Measurements from ENCODE around the gene PCSK9.

PCSK9 gene

GRCh38 chr1:55060133-55060999, 21.0 kb downstream of the PCSK9 start:
- DNase-seq (ENCODE audit: low read depth) = no peak

GRCh38 chr1:55061000-55061705, 21.8 kb downstream of the PCSK9 start:
- DNase-seq (ENCODE audit: low read depth) = no peak

DNA sequence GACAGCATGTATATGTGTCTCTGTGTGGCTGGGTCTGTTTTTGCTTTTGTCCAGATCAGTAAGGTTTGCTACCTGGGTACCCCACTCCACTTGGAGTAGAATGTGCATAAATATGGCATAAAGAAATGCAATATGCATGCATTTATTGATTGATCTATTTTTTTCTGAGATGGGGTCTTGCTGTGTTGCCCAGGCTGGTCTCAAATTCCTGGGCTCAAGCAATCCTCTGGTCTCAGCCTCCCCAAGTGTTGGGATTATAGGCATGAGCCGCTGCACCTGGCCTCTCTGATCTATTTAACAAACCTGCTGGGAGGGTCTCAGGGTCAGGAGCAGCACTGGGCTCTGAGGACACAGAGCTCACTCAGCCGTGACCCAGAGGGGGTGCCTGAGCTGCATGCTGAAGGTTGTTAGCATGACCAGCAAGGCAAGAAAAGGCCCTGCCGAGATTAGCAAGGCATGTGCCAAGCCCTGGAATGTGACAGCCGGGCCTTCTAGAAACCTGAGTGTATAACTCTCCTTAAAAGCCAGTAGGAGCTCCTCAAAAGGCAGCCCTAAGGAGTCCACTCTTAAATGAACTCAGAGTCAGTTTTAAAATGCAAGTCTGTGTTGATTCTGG, 22.5 kb downstream of the PCSK9 start:
- DNase-seq (ENCODE audit: low read depth) = no peak

DNA sequence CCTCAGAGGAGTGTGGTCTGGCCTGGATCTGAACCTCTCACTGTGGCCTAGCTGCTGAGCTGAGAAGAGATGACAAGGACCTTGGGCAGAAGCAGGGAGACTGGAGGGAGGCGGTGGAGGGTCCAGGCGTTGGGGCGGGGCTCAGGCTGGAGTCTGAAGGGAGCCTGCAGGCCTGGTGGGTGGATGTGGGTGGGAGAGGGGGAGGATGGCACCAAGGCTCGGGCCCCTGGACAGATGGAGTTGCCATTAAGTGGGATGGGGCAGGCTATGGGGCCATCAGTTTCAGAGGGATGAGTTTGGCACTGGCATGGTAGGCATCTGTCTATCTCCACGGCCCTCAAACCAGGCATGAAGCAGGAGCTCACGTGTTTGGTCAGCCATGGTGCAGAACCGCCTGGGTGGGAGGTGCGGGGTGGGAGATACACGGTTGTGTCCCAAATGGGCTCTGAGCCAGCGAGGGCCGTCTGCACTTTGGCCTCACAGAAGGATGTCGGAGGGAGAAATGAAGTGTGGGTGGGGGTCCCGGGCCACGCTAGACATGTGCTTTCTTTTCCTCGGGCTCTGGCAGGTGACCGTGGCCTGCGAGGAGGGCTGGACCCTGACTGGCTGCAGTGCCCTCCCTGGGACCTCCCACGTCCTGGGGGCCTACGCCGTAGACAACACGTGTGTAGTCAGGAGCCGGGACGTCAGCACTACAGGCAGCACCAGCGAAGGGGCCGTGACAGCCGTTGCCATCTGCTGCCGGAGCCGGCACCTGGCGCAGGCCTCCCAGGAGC, 23.6 kb downstream of the PCSK9 start:
- DNase-seq (ENCODE audit: low read depth) = no peak

DNA sequence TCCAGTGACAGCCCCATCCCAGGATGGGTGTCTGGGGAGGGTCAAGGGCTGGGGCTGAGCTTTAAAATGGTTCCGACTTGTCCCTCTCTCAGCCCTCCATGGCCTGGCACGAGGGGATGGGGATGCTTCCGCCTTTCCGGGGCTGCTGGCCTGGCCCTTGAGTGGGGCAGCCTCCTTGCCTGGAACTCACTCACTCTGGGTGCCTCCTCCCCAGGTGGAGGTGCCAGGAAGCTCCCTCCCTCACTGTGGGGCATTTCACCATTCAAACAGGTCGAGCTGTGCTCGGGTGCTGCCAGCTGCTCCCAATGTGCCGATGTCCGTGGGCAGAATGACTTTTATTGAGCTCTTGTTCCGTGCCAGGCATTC, 24.2 kb downstream of the PCSK9 start:
- no peak for DNase-seq (ENCODE audit: low read depth)

- DNase-seq (ENCODE audit: low read depth) = no peak
These were observed 24.8 kb downstream of the PCSK9 start for GRCh38 chr1:55064071-55064581.

DNA sequence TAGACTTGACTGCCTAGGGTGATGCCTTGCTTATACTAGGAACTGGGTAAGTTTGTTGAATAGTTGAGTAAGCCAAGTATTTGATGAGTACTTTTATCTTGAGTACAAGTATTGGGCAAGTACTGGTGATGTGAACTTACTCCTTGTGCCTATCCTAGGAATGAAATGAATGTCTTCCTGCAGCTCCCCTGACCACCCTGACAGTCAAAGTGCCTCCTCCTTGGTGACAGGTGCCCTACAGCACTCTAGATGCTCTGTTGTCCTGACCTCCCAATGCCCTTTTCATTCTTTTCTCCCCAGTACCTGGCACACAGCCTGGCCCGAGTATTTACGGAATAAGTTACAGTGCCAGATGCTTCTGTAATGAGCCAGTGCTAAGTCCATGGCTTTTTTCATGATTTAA, 25.5 kb downstream of the PCSK9 start:
- no peak for DNase-seq (ENCODE audit: low read depth)

DNA sequence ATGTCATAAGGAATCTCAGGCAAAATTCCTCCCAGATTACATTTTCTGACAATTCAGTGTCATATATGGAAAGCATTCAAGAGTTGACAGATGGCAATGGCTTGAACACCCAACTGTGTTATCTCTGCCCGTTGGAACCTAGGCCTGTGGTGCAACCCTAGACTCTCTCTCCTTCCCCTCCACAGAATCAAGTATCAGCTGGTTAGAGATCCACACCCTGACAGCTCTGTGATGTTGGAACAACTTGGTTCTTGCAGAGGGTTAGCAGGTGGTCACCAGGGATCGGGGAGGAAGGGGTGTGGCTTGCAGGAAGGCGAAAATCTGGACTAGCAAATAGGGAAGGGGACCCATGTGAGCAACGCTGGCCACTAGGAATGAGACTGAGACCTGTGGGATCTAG, 26.3 kb downstream of the PCSK9 start:
- DNase-seq (ENCODE audit: low read depth) = no peak

DNA sequence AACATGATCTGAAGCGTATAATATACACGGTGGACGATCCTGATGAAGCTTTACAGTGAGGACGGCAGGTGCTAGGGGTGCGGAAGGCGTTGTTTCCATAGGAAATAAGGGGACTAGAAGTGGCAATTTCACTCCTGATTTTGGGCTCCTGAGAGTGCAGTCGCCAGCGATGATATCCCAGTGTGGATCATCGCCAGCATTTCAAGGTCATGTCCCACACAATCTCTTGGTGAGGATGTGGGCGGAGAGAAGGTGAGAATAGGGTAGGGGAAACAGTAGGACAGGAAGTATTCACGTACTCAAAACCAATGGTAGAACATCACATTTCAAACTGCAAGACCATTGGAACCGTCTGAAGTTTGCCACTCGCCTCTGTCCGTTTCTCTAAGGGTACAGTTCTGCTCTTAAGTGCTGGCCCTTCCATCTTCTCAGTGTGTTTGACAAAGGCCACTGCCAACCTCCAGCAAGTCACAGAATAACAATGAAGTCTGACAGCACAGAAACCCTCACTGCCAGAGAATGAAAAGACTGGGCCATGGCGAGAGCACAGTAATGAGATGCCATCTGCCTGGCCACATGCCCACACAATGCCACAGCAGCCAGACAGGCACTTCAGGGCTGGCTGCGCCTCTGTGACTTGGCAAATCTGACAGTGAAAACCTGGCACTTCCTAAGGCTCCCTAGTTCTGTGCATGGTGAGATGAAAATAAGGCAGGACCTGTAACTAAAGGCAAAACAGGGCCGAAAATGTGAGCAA, 27.9 kb downstream of the PCSK9 start:
- no peak for DNase-seq (ENCODE audit: low read depth)

- DNase-seq (ENCODE audit: low read depth) = no peak
These were observed 28.6 kb downstream of the PCSK9 start for GRCh38 chr1:55067914-55068313.

- no peak for DNase-seq (ENCODE audit: low read depth)
These were observed 29.3 kb downstream of the PCSK9 start for GRCh38 chr1:55068638-55069037.

DNA sequence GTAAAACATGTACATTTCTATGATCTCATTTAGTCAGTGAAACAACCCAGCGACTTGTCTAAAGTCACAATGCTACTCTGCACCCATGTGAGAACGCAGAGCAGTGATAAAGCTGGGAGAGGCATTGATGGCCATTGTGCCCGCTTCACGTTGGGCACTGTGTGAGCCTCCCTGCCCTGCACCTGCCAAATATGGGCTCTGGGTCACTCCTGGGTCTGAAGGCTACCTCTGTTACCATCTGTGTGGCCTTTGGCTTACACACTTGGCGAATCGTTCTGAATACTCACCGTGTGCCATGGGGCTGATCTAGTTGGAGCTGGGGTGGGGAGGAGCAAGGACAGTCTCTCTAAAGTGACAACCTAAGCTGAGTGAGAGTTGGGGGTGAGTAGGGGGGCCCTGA, 29.9 kb downstream of the PCSK9 start:
- DNase-seq (ENCODE audit: low read depth) = no peak

- DNase-seq (ENCODE audit: low read depth) = no peak
These were observed 31.2 kb downstream of the PCSK9 start for GRCh38 chr1:55070293-55071164.

DNA sequence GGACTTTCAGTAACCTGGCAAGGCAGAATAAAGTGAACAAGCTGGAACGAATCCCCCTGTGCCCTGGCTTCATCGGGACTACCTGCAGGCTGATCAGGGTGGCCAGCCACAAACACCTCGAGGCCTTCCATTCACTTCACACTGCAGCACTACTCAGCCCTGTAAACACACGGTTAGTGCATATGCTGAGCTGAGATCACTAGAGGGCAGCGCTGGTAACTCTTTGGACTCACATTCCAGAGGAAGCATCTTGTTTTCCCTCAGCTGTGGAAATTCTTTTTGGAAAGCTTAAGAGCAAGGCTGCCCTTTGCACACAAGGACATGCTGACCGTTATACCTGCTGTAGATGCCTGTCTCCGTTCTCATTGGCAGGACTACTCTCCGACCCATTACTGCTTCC, 32.1 kb downstream of the PCSK9 start:
- DNase-seq (ENCODE audit: low read depth) = no peak

- no peak for DNase-seq (ENCODE audit: low read depth)
These were observed 34.0 kb downstream of the PCSK9 start for GRCh38 chr1:55073187-55073916.

DNA sequence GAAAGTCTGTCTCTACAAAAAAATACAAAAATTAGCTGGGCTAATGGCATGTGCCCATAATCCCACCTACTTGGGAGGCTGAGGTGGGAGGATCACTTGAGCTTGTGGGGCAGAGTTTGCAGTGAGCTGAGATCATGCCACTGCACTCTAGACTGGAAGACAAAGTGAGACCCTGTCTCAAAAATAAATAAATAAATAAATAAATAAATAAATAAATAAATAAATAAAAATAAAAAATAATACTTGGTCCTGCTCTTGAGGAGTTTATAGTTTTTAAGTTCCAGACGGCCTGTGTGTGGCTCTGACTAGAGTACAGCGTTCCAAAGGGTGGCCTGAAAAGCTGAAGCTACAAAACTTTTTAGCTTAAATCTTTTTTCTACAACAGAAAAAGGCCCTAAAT, 35.1 kb downstream of the PCSK9 start:
- DNase-seq (ENCODE audit: low read depth) = no peak

DNA sequence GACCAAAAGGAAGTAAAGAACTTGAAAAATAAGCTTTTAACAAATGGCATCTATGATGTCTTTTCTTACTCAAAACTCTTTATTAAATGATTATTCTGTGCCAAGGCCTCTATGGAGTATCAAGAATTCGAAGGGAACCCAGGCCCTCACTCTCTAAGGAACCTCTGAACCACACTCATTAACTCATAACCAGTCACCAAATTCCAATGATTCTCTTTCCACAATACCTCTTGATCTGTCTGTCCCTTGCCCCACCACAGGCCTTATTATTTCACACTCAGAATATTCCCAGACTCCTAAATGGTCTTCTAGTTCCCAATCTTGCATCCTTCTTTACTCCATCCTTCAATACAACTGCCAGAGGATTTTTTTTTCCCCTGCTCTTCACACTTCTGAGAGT, 37.0 kb downstream of the PCSK9 start:
- DNase-seq (ENCODE audit: low read depth) = no peak

- DNase-seq (ENCODE audit: low read depth) = no peak
These were observed 39.1 kb downstream of the PCSK9 start for GRCh38 chr1:55078470-55078869.

GRCh38 chr1:55079651-55080050, 40.3 kb downstream of the PCSK9 start:
- DNase-seq (ENCODE audit: low read depth) = no peak

Data from HS-27A (cell line).